H1 (cell line): Measurements from ENCODE around the gene OGFOD2.

Source experiments
- CHD1 ChIP-seq: IDR thresholded peaks from 2 replicates; pipeline ENCODE4 v1.6.1; 2012; ENCODE audit warnings: low read depth, low read length, improper control_type of control experiment
- CTCF ChIP-seq, 3 experiments: IDR thresholded peaks; 1 replicate in 2 of 3; 2 replicates in 1 of 3; pipeline versions ENCODE4 v1.5.1 to v1.6.1; 2011; ENCODE audit warnings: low read length in 3 of 3, mild to moderate bottlenecking in 3 of 3, inconsistent platforms in 2 of 3, low read depth in 1 of 3, moderate library complexity in 1 of 3; ENCODE audit not compliant: insufficient read depth in 1 of 3; ENCODE audit errors: control extremely low read depth in 1 of 3
- EGR1 ChIP-seq: IDR thresholded peaks from 2 replicates; pipeline ENCODE4 v1.6.1; 2011; ENCODE audit warnings: low read depth, low read length, borderline replicate concordance
- EZH2 ChIP-seq: fragments of 200-600 bp; sonication (generic); IDR thresholded peaks from 2 replicates; pipeline ENCODE4 v1.7.1; 2012; ENCODE audit warnings: low read depth, mild to moderate bottlenecking, moderate library complexity, low read length, inconsistent platforms; ENCODE audit not compliant: severe bottlenecking
- GTF2F1 ChIP-seq: IDR thresholded peaks from 2 replicates; pipeline ENCODE4 v1.6.1; 2012; ENCODE audit warnings: low read depth, low read length, improper control_type of control experiment, borderline replicate concordance
- MAX ChIP-seq: IDR thresholded peaks from 2 replicates; pipeline ENCODE4 v1.6.1; 2012; ENCODE audit warnings: inconsistent platforms
- POLR2AphosphoS5 ChIP-seq: IDR thresholded peaks from 2 replicates; pipeline ENCODE4 v1.6.1; 2011; ENCODE audit warnings: low read depth, low read length
- RNF2 ChIP-seq: fragments of 200-900, 300-1000 bp; sonication (generic); IDR thresholded peaks from 2 replicates; pipeline ENCODE4 v1.7.1; 2016; ENCODE audit warnings: borderline replicate concordance, low read depth, mild to moderate bottlenecking, antibody characterized with exemption, low read length; ENCODE audit not compliant: poor library complexity, severe bottlenecking; ENCODE audit errors: missing control alignments
- SIN3A ChIP-seq, 2 experiments: IDR thresholded peaks in 1 of 2; conservative IDR thresholded peaks in 1 of 2; 2 replicates each; pipeline ENCODE4 v1.6.1; 2011 to 2012; ENCODE audit warnings: low read length in 2 of 2, improper control_type of control experiment in 1 of 2, low read depth in 1 of 2, mild to moderate bottlenecking in 1 of 2

DNA sequence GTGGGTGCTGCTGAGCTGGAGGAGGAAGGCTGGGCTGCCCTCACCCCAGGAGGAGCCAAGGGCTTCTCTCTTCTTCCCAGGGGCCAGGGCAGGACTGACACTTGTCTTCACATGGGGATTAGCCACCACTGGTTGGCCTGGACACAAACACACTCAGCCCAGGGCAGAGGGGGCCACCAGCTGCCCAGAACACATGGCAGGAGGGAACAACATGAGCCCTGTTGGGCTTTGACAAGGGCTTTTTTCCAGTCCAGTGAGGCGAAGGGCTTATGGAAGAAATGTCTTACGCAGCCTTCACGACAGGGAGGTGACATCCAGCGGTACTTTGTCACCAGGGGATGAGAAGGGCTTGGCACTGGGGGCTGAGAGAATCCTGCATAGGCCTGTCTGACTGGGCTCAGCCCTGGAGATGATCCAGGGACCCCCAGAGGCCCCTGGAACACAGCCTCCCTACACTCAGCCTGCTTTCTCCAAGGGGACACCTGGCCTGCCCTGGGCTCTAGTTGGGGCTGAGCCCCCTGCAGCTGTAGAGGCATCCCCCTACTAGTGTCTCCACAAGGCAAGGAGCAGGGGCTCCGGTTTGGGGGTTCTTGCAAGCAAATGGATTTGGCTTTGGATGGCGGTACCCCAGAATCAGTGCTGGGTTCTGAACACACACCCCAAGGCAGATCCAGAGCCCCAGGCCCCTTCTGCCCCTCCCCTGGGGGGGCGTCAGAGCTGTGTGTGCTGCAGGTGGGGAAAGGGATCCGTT is 24.3 kb downstream of the OGFOD2 start:
- TF ChIP-seq EZH2 (no peak), CHD1 (no peak), MAX (no peak), CTCF (IDR thresholded peaks at IDR 0.05; ENCODE audit: control extremely low read depth in 1 of 3, insufficient read depth in 1 of 3, low read depth in 1 of 3, low read length in 3 of 3) (no peak), POLR2AphosphoS5 (no peak), SIN3A (conservative IDR thresholded peaks at IDR 0.05 in 1 of 2, IDR thresholded peaks at IDR 0.05 in 1 of 2; ENCODE audit: low read depth in 1 of 2, low read length in 2 of 2) (no peak), GTF2F1 (no peak), EGR1 (no peak), RNF2 (no peak)
